Ovary (tissue), 9 donors: ENCODE measurements around the gene MINDY3. TPM values are rescaled to one million over a fixed set of nuclear protein-coding genes. Genes with fewer than 3 reads are reported as not detected.
A peak's percentile ranks its signal among the peaks of the same experiment; 100 is the strongest.

ENCODE experiments used
- DNase-seq, 5 donors: peaks; one replicate each; pipeline ENCODE4 v3.0.0-alpha.2; 2019 to 2020
- H3K27ac ChIP-seq, 2 donors: fragments of 200-600 bp; one replicate each; pipeline versions ENCODE4 v1.5.1 to v1.8.0; 2019 to 2022
- H3K27me3 ChIP-seq: fragments of 200-600 bp; one replicate; pipeline ENCODE4 v1.8.0; 2022
- H3K36me3 ChIP-seq: fragments of 200-600 bp; sonication (generic); one replicate; pipeline ENCODE4 v1.5.1; 2019
- H3K4me1 ChIP-seq: one replicate; pipeline ENCODE4 v1.8.1; 2013; ENCODE audit warnings: mild to moderate bottlenecking, moderate library complexity; ENCODE audit not compliant: insufficient read depth
- H3K4me3 ChIP-seq: fragments of 200-600 bp; sonication (generic); one replicate; pipeline ENCODE4 v1.5.1; 2017
- H3K9me3 ChIP-seq, 2 donors: fragments of 200-600 bp in 1 of 2; sonication (generic) in 1 of 2; one replicate each; pipeline versions ENCODE4 v1.5.1 to v1.8.1; 2013 to 2019; ENCODE audit warnings: mild to moderate bottlenecking in 1 of 2, moderate library complexity in 1 of 2
- CTCF ChIP-seq, 3 donors: fragments of 450-650 bp in 2 of 3; fragments of 200-600 bp in 1 of 3; IDR thresholded peaks; one replicate each; pipeline versions ENCODE4 v1.5.1 to v1.8.0; 2016 to 2022; ENCODE audit warnings: antibody characterized with exemption in 3 of 3, mild to moderate bottlenecking in 1 of 3
- EP300 ChIP-seq: sonication (generic); formaldehyde crosslinking; IDR thresholded peaks from one replicate; pipeline ENCODE4 v1.6.1; 2017; ENCODE audit warnings: antibody characterized with exemption
- POLR2A ChIP-seq: fragments of 450-650 bp; IDR thresholded peaks from one replicate; pipeline ENCODE4 v1.6.1; 2017; ENCODE audit warnings: antibody characterized with exemption, mild to moderate bottlenecking, moderate library complexity
- WGBS, 3 donors: extraction: QIAGEN DNeasy Blood & Tissue Kit in 1 of 3; methylation state at CpG; one replicate each; pipeline versions ENCODE4 v1.1.5 to v1.1.7; 2013 to 2017; 5-methylcytosine and 5-hydroxymethylcytosine counted together
- intact Hi-C, 4 donors: fragments of 100-400 bp; cut with DNase I; formaldehyde crosslinking; loops; one replicate each; pipeline versions ENCODE4 v1.11.0 to v1.15.1; 2022 to 2023
- polyA plus RNA-seq, 2 donors: library from polyadenylated mRNA; stranded (reverse); fragments of 200-250 nt in 1 of 2; fragments of 350-450 nt in 1 of 2; fragmentation: Illumina TruSeq in 1 of 2; extraction: RNeasy Lipid Tissue Mini Kit (QIAGEN cat#74804) in 1 of 2; gene quantifications; one replicate each; pipeline ENCODE4 v1.2.3, GENCODE V29; 2013 to 2014
- total RNA-seq, 7 donors: library from RNA; depleted of rRNA in 2 of 7; stranded (reverse); fragments of >200 nt in 2 of 7; fragmentation: NEBNext Ultra II Directional in 3 of 7; extraction: Animal tissue kit (Norgen Biotek cat#: 25700) in 3 of 7; gene quantifications; one replicate each; pipeline versions ENCODE4 v1.1.0 to v1.2.4, GENCODE V29; 2016 to 2023
- donor health status: DM: no; HTN: no; CAD: no; lungs with moderate emphysema.
- donor health status: DM: no; HTN: no; CAD: no.
- donor health status: Bipolar disorder and iron deficiency.
- donor health status: DM: yes; HTN: yes; CAD: no.
- donor health status: DM: no; HTN: no; CAD: no.
- donor health status: DM: yes; HTN: yes; CAD: no.

Gene MINDY3
- total and polyA plus RNA-seq, 9 donors = 15.7 to 43.3 (median 31.6) TPM

GRCh38 chr10:15841696-15842095 is 18.6 kb downstream of the MINDY3 start:
- TF ChIP-seq EP300 (no peak), CTCF (IDR thresholded peaks at IDR 0.05) (no peak), POLR2A (no peak)
- intact Hi-C loops = no loop called here
- no peak overlapping the region for H3K4me3 ChIP-seq

GRCh38 chr10:15836807-15837206 is 23.5 kb downstream of the MINDY3 start:
- no peaks in the 10 kb centered on the region for H3K9me3 ChIP-seq
- 34 to 44% (median 38%) methylated on average over 4 of the region's 4 CpGs for WGBS, 3 donors
- H3K36me3 ChIP-seq = no peaks in the 10 kb centered on the region
- DNase-seq = no peak
- H3K27ac ChIP-seq = no peak overlapping the region
- peaks cover 4% of the 10 kb centered on the region for H3K27me3 ChIP-seq
- H3K4me1 ChIP-seq = no peaks in the 10 kb centered on the region
- intact Hi-C loops = no loop called here
- H3K4me3 ChIP-seq = no peak overlapping the region
- TF ChIP-seq POLR2A (no peak), EP300 (no peak), CTCF (IDR thresholded peaks at IDR 0.05) (no peak)

More at GRCh38 chr10:15841696-15842095, 18.6 kb downstream of the MINDY3 start:
- DNase-seq = no peak
- Histone ChIP-seq H3K27ac (no peak overlapping the region), H3K4me1 (no peaks in the 10 kb centered on the region), H3K9me3 (no peaks in the 10 kb centered on the region), H3K36me3 (no peaks in the 10 kb centered on the region), H3K27me3 (no peaks in the 10 kb centered on the region)
- 88 to 89% (median 88%) methylated on average over 3 of the region's 3 CpGs for WGBS, 3 donors

GRCh38 chr10:15829495-15829894 is 30.8 kb downstream of the MINDY3 start:
- 74 to 82% (median 79%) methylated on average over 4 of the region's 4 CpGs for WGBS, 3 donors
- H3K27ac ChIP-seq = no peak overlapping the region
- no peaks in the 10 kb centered on the region for H3K4me1 ChIP-seq
- peaks cover 2% of the 10 kb centered on the region for H3K27me3 ChIP-seq
- no peak overlapping the region for H3K4me3 ChIP-seq
- intact Hi-C loops = loop anchor here (5.0 to 10.0 kb wide), 3 partner anchors 105 to 397 kb away; no protein-coding TSS in a partner anchor
- no peak for DNase-seq
- H3K9me3 ChIP-seq = no peaks in the 10 kb centered on the region
- TF ChIP-seq CTCF (IDR thresholded peaks at IDR 0.05) (no peak), EP300 (no peak), POLR2A (no peak)
- H3K36me3 ChIP-seq = no peaks in the 10 kb centered on the region

- Histone ChIP-seq H3K36me3 (no peaks in the 10 kb centered on the region), H3K27ac (no peak overlapping the region), H3K27me3 (no peaks in the 10 kb centered on the region), H3K4me1 (no peaks in the 10 kb centered on the region), H3K9me3 (no peaks in the 10 kb centered on the region), H3K4me3 (no peak overlapping the region)
- TF ChIP-seq EP300 (no peak), CTCF (IDR thresholded peaks at IDR 0.05) (peak; percentile 33 to 51 (median 39))
- intact Hi-C loops = loop anchor here in 3 of 4 donors (10.0 kb wide), 2 partner anchors 100 to 390 kb away; no protein-coding TSS in a partner anchor
- DNase-seq = no peak
- WGBS, 3 donors = 14 to 31% (median 29%) methylated on average over 1 of the region's 1 CpG
Observed at GRCh38 chr10:15824498-15824897, 35.8 kb downstream of the MINDY3 start.
